Endodermal cell (in vitro differentiated cells): Measurements from ENCODE around the gene DCBLD2. TPM values are rescaled to one million over a fixed set of nuclear protein-coding genes. Genes with fewer than 3 reads are reported as not detected.
A peak's percentile ranks its signal among the peaks of the same experiment; 100 is the strongest.

Experiments
- DNase-seq: peaks from one replicate; pipeline ENCODE4 v3.0.0-alpha.2; 2017
- H3K27ac ChIP-seq: 2 replicates; pipeline ENCODE4 v1.5.1; 2013; ENCODE audit warnings: mild to moderate bottlenecking, low read depth, low read length, moderate library complexity
- H3K27me3 ChIP-seq: 2 replicates; pipeline ENCODE4 v1.6.1; 2013; ENCODE audit warnings: mild to moderate bottlenecking, low read length, moderate library complexity; ENCODE audit not compliant: insufficient read depth, control insufficient read depth, poor library complexity, severe bottlenecking
- H3K36me3 ChIP-seq: 2 replicates; pipeline ENCODE4 v1.7.0; 2013; ENCODE audit warnings: mild to moderate bottlenecking, low read length, moderate library complexity; ENCODE audit not compliant: control insufficient read depth, insufficient read depth
- H3K4me1 ChIP-seq: one replicate; pipeline ENCODE4 v1.7.0; 2013; ENCODE audit warnings: low read length; ENCODE audit not compliant: control insufficient read depth, insufficient read depth
- H3K4me3 ChIP-seq: 2 replicates; pipeline ENCODE4 v1.5.1; 2013; ENCODE audit warnings: mild to moderate bottlenecking, low read length, moderate library complexity
- H3K9ac ChIP-seq: 2 replicates; pipeline ENCODE4 v1.6.1; 2013; ENCODE audit warnings: mild to moderate bottlenecking, low read length, moderate library complexity; ENCODE audit not compliant: poor library complexity, severe bottlenecking; ENCODE audit errors: extremely low read depth
- H3K9me3 ChIP-seq: 2 replicates; pipeline ENCODE4 v1.6.1; 2013; ENCODE audit warnings: mild to moderate bottlenecking, low read length, moderate library complexity; ENCODE audit not compliant: control insufficient read depth
- H3K27ac Mint-ChIP-seq: 2 replicates; pipeline ENCODE4 v1.8.0; 2020; ENCODE audit warnings: mixed read lengths
- H3K27me3 Mint-ChIP-seq: 2 replicates; pipeline ENCODE4 v1.8.0; 2021; ENCODE audit warnings: mild to moderate bottlenecking, mixed read lengths; ENCODE audit not compliant: insufficient read depth
- H3K36me3 Mint-ChIP-seq: 2 replicates; pipeline ENCODE4 v1.8.0; 2020; ENCODE audit warnings: low read depth, mixed read lengths
- H3K4me1 Mint-ChIP-seq: 2 replicates; pipeline ENCODE4 v1.8.0; 2020; ENCODE audit warnings: mixed read lengths
- H3K4me3 Mint-ChIP-seq: 2 replicates; pipeline ENCODE4 v1.8.0; 2020; ENCODE audit warnings: mild to moderate bottlenecking, moderate library complexity, mixed read lengths
- H3K9me3 Mint-ChIP-seq: 2 replicates; pipeline ENCODE4 v1.8.0; 2020; ENCODE audit warnings: mild to moderate bottlenecking, mixed read lengths
- WGBS, 2 experiments: methylation state at CpG; one replicate each; pipeline versions ENCODE4 v1.1.5 to v1.1.7; 2013; ENCODE audit warnings: missing lambda C conversion rate in 2 of 2, mixed read lengths in 1 of 2; ENCODE audit not compliant: insufficient coverage in 1 of 2, insufficient read length in 1 of 2; 5-methylcytosine and 5-hydroxymethylcytosine counted together
- total RNA-seq, 2 donors: library from RNA; stranded (reverse); fragmentation: NEBNext Ultra II Directional in 1 of 2; extraction: Animal tissue kit (Norgen Biotek cat#: 25700) in 1 of 2; gene quantifications; 2 replicates in 1 of 2; 3 replicates in 1 of 2; pipeline ENCODE4 v1.2.1, GENCODE V29; 2021
- TF ChIP-seq, protein P1 (sequence below): fragments of 200-600 bp; sonication (generic); conservative IDR thresholded peaks from 2 replicates; pipeline ENCODE4 v1.5.0; 2021; ENCODE audit warnings: antibody characterized with exemption, mild to moderate bottlenecking

DCBLD2 gene
- total RNA-seq, 2 donors from 2014 or later: 70.7 to 80.9 TPM

DNA sequence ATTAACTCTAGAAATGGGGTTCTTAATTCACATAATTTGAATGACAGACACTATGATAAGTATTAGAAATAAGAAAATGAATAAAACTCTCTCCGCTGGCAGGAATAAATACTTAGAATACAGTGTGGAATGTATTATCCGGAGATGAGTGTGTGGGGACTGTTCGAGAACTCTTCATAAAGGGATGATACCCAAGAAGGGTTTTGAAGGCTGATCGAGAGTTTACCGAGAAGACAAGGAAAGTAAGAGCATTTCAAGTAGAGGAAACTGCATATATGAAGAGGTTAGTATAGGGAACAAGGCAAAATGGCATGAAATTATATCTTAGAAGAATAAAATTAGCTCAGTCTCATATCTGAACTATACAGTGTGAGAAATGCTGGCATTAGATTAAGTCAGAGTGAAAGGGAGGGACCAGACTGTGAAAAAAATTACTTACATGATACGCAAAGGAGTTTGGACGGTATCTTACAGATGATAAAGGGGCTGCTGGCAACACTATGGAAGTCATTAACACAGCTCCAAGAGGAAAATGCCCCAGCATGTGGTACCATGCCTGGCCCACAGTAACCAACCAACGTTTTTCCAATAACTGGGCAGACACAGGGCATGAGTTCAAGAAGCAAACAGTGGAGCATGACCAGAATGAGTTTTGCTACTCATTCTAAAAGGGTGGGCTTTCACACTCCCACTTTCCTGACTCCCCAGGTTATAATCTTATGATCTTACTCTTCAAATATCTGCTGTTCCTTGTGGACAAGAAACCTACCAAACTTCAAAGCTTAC lies 6.5 kb downstream of the DCBLD2 start:
- TF ChIP-seq, protein P1, sequence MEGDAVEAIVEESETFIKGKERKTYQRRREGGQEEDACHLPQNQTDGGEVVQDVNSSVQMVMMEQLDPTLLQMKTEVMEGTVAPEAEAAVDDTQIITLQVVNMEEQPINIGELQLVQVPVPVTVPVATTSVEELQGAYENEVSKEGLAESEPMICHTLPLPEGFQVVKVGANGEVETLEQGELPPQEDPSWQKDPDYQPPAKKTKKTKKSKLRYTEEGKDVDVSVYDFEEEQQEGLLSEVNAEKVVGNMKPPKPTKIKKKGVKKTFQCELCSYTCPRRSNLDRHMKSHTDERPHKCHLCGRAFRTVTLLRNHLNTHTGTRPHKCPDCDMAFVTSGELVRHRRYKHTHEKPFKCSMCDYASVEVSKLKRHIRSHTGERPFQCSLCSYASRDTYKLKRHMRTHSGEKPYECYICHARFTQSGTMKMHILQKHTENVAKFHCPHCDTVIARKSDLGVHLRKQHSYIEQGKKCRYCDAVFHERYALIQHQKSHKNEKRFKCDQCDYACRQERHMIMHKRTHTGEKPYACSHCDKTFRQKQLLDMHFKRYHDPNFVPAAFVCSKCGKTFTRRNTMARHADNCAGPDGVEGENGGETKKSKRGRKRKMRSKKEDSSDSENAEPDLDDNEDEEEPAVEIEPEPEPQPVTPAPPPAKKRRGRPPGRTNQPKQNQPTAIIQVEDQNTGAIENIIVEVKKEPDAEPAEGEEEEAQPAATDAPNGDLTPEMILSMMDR: no peak
- no peak for DNase-seq
- Mint-ChIP-seq H3K27me3 (no peaks in the 10 kb centered on the region), H3K9me3 (no peaks in the 10 kb centered on the region), H3K36me3 (peaks cover 4% of the 10 kb centered on the region), H3K27ac (no peak overlapping the region), H3K4me1 (peaks cover 38% of the 10 kb centered on the region), H3K4me3 (no peak overlapping the region)
- Histone ChIP-seq H3K4me1 (peaks cover 9% of the 10 kb centered on the region), H3K4me3 (no peak overlapping the region), H3K27me3 (no peaks in the 10 kb centered on the region), H3K9me3 (no peaks in the 10 kb centered on the region), H3K36me3 (peaks cover 4% of the 10 kb centered on the region), H3K9ac (no peak overlapping the region), H3K27ac (no peak overlapping the region)
- WGBS, 2 experiments: 94 to 98% methylated on average over 7 to 8 of the region's 8 CpGs

DNA sequence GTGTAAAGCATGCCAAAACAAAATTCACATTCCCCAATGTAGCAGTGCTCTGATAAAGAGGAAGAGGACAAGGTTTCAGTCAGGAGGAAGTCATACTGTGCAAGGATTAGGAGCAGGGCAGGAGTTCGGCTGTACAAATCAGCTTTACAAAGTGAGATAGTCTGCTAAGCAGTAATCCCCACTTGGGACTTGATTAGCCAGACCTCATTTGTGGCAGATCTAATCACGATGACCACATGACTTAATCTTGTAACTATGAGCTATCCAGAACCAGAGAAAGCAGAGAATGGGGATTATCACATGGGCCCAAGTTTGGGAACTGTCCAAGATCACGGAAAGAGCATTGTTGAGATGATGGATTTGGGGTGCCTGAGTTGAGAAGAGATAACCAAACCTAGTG lies 7.8 kb downstream of the DCBLD2 start:
- 35 to 51% methylated on average over 3 of the region's 3 CpGs for WGBS, 2 experiments
- H3K4me3 ChIP-seq: peak overlapping the region; percentile 2
- Mint-ChIP-seq H3K27ac (peak overlapping the region; percentile 41), H3K36me3 (no peaks in the 10 kb centered on the region), H3K9me3 (no peaks in the 10 kb centered on the region), H3K4me3 (no peak overlapping the region), H3K27me3 (no peaks in the 10 kb centered on the region), H3K4me1 (peaks cover 32% of the 10 kb centered on the region)
- H3K27me3 ChIP-seq: no peaks in the 10 kb centered on the region
- TF ChIP-seq, protein P1: no peak
- DNase-seq: peak; percentile 47
- H3K9ac ChIP-seq: no peak overlapping the region
- H3K9me3 ChIP-seq: no peaks in the 10 kb centered on the region
- no peak overlapping the region for H3K27ac ChIP-seq
- peaks cover 2% of the 10 kb centered on the region for H3K36me3 ChIP-seq
- H3K4me1 ChIP-seq: peaks cover 9% of the 10 kb centered on the region

DNA sequence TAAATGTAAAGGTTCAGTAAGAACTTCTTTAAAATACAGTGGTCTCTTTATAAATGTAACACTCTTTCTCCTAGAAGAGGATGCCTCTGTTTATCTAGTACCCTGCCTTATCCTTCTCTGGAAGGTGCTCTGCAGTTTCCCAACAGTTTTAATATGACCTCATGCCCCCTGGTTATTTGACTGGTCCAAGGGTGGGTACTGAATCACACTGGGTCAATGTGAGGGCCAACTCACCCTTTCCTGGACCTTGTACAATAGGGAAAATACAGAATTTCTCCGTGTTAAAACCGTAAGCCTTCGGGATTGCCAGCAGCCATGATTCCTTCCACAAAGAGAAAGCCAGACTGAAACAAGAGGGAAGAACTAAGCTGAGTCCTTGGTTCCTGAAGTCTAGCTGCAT lies 9.2 kb downstream of the DCBLD2 start:
- DNase-seq: no peak
- H3K4me3 Mint-ChIP-seq: no peak overlapping the region
- no peaks in the 10 kb centered on the region for H3K27me3 Mint-ChIP-seq
- Histone ChIP-seq H3K36me3 (no peaks in the 10 kb centered on the region), H3K9me3 (no peaks in the 10 kb centered on the region), H3K27me3 (no peaks in the 10 kb centered on the region), H3K9ac (no peak overlapping the region), H3K4me3 (peak overlapping the region; percentile 31), H3K27ac (no peak overlapping the region), H3K4me1 (peaks cover 9% of the 10 kb centered on the region)
- no peaks in the 10 kb centered on the region for H3K36me3 Mint-ChIP-seq
- H3K4me1 Mint-ChIP-seq: peaks cover 38% of the 10 kb centered on the region
- 92 to 100% methylated on average over 3 of the region's 3 CpGs for WGBS, 2 experiments
- TF ChIP-seq, protein P1: no peak
- H3K27ac Mint-ChIP-seq: no peak overlapping the region
- no peaks in the 10 kb centered on the region for H3K9me3 Mint-ChIP-seq
